ENCODE results near the gene ARHGAP24.
"Not testable (repeated sequence)": the region's sequence is repeated elsewhere in the genome, so short reads cannot be mapped to it uniquely, and the experiment has no call there.

ARHGAP24 gene

GRCh38 chr4:85784348-85784747 lies 309.4 kb downstream of the ARHGAP24 start:
- no peak for DNase-seq

DNA sequence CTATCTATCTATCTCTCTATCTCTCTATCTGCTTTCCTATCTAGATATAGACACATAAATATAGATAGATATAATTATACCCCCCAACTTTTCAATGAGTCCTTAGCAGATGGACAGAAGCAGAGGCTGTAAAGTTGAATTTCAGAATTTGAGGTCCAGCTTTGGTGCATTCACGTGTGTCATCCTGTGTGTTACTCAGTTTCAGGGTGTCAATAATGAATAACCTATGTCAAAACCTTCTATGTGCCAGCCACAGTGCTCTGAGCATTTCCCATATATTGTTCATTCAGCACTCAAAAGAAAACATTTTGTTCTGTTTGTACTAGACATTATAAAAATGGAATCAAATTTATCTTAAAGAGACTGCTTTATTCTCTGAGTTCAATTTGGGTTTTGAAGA lies 310.0 kb downstream of the ARHGAP24 start:
- no peak for DNase-seq

DNA sequence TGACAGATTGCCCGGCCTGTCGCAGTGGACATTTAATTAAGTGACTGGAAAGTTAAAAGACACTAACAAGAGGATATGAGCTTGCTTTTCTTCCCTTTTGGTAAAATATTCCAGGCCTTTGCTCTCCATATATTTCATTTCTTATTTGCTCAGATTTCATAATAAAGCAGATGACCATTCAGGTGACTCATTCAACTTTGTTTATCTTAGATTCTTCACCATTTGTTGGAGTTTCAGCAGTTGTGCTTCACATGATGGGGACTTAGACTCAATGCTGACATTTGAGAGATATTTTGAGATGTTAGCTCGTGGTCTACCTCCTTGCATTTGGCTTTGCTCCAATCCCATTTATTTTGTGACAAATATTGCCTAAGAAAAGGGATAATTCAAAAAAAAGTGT lies 312.2 kb downstream of the ARHGAP24 start:
- no peak for DNase-seq

GRCh38 chr4:85788604-85789003 lies 313.7 kb downstream of the ARHGAP24 start:
- DNase-seq, result no peak

- no peak for DNase-seq
Observed at GRCh38 chr4:85789241-85789640, 314.3 kb downstream of the ARHGAP24 start.

DNA sequence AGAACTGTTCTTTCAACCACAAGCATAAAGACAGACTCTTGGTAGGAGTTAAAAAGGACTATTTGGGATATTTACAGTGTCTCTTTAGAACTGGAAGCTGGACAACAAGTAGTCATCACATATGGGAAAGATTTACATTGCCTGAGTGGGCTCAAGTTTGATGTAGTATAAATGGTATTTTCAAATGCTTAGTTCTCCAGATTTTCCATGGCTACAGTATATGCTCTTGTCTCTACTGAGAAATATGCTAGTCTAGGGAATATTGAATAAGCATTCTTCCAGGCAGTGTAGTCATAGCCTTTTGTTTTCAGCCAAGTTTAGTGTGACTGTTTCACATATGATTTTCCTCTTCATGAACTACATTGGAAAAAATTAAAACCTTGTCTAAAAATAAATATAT lies 315.6 kb downstream of the ARHGAP24 start:
- DNase-seq, result no peak

DNA sequence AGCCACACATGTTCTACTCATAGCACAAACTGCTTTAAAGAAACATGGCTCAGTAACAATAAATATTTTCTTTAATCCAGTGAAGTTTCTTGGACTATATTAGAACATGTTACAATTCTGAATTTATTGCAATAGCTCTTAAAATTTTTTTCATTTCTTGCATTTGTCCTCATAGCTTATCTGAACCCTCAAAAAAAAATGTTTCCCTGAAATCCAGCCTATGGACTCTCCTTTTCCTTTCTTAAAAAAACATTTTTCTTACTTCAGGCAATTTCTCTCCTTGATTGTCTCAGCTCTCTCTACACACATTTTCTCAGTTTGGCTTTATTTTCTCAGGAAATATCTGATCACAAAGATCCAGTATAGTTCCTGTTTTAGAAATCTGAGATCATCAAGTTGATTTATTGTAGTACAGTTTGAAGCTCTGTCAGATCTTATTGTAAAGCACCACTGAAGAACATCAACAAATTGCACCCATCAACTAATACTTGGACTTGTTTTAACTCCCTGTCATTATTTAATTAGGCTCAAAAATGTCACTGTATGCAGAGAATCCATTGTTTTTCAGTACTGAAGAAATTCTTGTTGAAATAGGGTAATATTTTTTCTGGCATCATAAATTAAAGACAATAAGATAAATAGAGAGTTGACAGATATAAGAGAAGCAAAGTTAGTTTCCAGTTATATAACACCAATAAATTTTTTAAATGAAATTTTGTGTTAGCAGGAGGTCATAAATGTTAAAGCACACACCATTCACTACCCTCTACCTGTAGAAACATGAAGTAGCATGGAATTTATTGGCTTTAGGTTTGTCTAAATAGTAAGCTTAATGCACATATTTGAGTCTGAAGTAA lies 317.7 kb downstream of the ARHGAP24 start:
- DNase-seq, result no peak

DNA sequence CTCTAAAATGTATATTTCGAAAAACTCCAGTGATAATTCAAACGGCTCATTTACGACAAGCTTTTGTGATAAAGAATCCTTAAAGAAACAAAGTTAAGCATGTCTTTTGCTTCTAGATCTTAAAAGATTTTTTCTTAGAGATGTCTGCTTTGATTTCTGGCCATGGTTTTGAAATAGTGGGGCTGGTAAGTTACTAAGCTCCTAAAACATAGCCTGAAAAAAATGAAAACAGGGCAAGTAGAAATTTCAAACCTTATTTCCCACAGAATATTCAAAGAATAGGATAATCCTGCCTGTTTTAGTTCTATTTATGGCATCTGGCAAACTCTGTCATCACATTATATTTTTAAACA lies 318.3 kb downstream of the ARHGAP24 start:
- no peak for DNase-seq

DNA sequence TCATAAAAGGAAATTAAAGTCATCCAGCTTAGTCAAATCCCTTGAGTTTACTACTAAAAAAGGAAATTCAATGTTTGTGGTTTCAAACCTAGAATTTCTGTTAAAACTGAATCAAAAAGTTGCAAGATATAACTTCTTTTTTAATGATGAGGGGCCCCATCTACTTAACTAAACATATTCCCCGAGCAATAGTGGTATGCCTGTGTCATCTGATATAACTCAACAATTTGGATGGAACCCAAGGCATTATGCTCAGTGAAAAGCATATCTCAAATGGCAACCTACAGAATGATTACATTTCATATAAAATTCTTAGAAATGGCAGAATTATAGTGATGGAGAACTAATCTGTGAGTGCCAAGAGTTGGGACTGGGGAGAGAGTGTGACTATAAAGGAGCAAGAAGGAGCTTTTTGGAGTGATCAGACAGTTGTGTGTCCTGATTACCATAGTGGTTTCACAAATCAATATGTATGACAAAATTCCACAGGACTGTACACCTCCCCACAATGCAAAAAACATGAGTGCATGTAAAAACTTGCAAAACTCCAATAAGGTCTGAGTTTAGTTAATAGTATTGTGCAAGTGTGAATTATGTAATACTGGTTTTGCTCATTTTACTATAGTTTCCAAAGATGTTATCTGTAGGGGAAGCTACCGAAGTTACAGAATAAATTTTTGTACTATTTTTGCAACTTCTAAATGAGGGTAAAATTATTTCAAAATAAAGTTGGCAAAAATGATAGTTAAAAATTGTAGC lies 323.2 kb downstream of the ARHGAP24 start:
- no peak for DNase-seq

DNA sequence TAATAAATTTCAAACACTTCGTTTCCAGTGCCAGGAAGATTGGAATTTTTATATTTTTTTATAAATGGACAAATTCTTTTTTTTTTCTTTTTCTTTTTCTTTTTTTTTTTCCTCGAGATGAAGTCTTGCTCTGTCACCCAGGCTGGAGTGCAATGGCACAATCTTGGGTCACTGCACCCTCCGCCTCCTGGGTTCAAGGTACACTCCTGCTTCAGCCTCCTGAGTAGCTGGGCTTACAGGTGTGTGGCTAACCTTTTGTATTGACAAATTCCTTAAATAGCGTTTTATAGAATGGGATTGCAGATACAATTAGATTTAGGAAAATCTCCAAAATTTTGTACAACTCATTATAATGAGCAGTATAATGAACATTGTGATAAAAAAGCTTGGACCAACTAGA lies 328.9 kb downstream of the ARHGAP24 start:
- no peak for DNase-seq

GRCh38 chr4:85805891-85806290 lies 330.9 kb downstream of the ARHGAP24 start:
- DNase-seq, result no peak

- no peak for DNase-seq
Observed at GRCh38 chr4:85806334-85806733, 331.4 kb downstream of the ARHGAP24 start.

- DNase-seq, result no peak
Observed at GRCh38 chr4:85807247-85807950, 332.4 kb downstream of the ARHGAP24 start.

DNA sequence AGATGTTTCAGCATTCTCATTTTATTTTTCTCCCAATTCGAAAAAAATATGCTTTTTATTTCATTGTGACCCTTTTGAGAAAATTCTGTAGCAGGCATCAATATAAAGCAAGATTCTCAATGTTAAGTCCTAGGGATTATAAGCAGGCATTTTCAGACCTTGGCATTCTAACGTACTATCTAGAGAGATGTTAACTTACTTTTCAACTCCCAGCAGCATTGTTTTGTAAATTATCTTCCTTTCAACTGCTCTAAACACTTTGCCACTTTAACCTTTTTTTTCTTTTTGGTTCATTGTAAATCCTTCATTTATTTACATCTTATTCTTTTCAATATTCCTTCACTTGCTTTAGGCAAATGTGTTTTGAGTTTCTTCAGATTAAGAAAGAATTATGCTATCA lies 333.2 kb downstream of the ARHGAP24 start:
- DNase-seq, result no peak

DNA sequence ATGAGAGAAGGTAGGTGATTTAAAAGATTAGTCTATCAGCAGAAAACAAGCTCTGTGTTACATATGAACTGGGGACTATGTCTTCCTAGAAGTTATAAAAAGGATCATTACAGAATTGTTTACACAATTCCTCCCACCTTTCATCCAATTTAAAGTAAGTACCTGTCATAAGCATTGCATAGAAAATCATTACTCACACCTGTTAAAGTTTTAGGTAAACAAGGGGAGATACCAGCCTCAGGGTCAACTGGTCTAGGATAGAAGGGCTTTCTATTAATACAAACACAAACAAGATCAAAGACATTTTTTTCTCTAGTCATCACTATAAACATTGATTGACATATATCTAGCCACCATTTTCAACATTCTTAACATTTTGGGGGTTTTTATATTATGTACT lies 333.9 kb downstream of the ARHGAP24 start:
- DNase-seq, result no peak

GRCh38 chr4:85812776-85813175 lies 337.8 kb downstream of the ARHGAP24 start:
- DNase-seq, result no peak

DNA sequence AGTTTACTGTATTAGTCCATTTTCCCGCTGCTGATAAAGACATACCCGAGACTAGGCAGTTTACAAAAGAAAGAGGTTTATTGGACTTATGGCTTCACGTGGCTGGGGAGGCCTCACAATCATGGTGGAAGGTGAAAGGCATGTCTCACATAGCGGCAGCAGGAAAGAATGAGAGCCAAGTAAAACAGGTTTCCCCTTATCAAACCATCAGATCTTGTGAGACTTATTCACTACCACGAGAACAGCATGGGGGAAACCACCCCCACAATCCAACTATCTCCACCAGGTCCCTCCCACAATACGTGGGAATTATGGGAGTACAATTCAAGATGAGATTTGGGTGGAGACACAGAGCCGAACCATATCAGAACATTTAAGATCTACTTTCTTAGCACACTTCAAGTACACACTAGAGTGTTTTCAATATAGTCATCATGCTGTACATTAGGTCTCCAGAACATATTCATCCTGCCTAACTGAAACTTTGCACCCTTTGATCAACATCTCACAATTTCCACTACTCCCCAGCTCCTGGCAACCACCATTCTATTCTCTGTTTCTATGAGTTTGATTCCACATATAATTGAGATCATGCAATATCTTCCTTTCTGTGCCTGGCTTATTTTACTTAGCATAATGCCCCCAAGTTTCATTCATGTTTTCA lies 341.0 kb downstream of the ARHGAP24 start:
- DNase-seq, result no peak

GRCh38 chr4:85818700-85819099 lies 343.8 kb downstream of the ARHGAP24 start:
- no peak for DNase-seq

GRCh38 chr4:85820101-85820500 lies 345.2 kb downstream of the ARHGAP24 start:
- DNase-seq, result not testable (repeated sequence)

- DNase-seq, result no peak
Observed at GRCh38 chr4:85821688-85822455, 346.9 kb downstream of the ARHGAP24 start.

- DNase-seq, result no peak
Observed at GRCh38 chr4:85823295-85823694, 348.3 kb downstream of the ARHGAP24 start.

All from stimulated activated CD4-positive, alpha-beta T cell treated with anti-CD3 and anti-CD28 coated beads, Interleukin-4, amount 100 ng/mL, for 24 hours (primary cell).